T-helper 17 cell (primary cell): Measurements from ENCODE around the gene FBXW9. TPM values are rescaled to one million over a fixed set of nuclear protein-coding genes. Genes with fewer than 3 reads are reported as not detected.
"Not testable (repeated sequence)": the region's sequence is repeated elsewhere in the genome, so short reads cannot be mapped to it uniquely, and the experiment has no call there.

Experiments used
- ATAC-seq: fragments of 150-1000 bp; cut with Tn5 transposase; 2 replicates; pipeline ENCODE4 v1.10.0; 2021; ENCODE audit warnings: mild to moderate bottlenecking, moderate library complexity
- DNase-seq, 3 donors: peaks; one replicate each; pipeline versions ENCODE4 v3.0.0 to v3.0.0-alpha.2; 2020 to 2021
- H3K9me3 ChIP-seq: one replicate; pipeline ENCODE4 v1.7.0; 2013; ENCODE audit warnings: low read length, mild to moderate bottlenecking; ENCODE audit not compliant: control insufficient read depth, poor library complexity, severe bottlenecking
- H3K27ac Mint-ChIP-seq: one replicate; pipeline ENCODE4 v1.8.0; 2022; ENCODE audit warnings: mild to moderate bottlenecking, moderate library complexity, mixed read lengths
- H3K27me3 Mint-ChIP-seq: one replicate; pipeline ENCODE4 v1.8.0; 2022; ENCODE audit warnings: mixed read lengths
- H3K36me3 Mint-ChIP-seq: one replicate; pipeline ENCODE4 v1.8.0; 2022; ENCODE audit warnings: low read depth, mixed read lengths
- H3K4me1 Mint-ChIP-seq: one replicate; pipeline ENCODE4 v1.8.0; 2022; ENCODE audit warnings: mild to moderate bottlenecking, mixed read lengths
- H3K4me3 Mint-ChIP-seq: one replicate; pipeline ENCODE4 v1.8.0; 2022; ENCODE audit warnings: mild to moderate bottlenecking, moderate library complexity, mixed read lengths
- total RNA-seq, 4 donors: library from RNA in 2 of 4; stranded (reverse) in 2 of 4; gene quantifications; one replicate each; pipeline ENCODE4 v1.2.3 and lab custom pipeline; 2022 to 2026

Gene FBXW9
- total RNA-seq (1 to 10 TPM; 2.9 to 3.5 TPM), total RNA-seq (lab: John Stamatoyannopoulos, UW) (3.5 to 5.4 reads per million in 2 donors)

GRCh38 chr19:12696366-12697335 is at the start of gene FBXW9:
FBXW9 (minus strand) TSS chr19:12696631; CDS start chr19:12696581, 50 bp downstream.
- DNase-seq (peak; percentile 88 to 97 (median 89)), ATAC-seq (peak; percentile 93)
- Mint-ChIP-seq H3K36me3 (peaks cover 2% of the 10 kb centered on the region), H3K4me3 (peak within 1 kb of the TSS; percentile 89), H3K27me3 (no peaks in the 10 kb centered on the region), H3K4me1 (peaks cover 9% of the 10 kb centered on the region), H3K27ac (peak within 1 kb of the TSS; percentile 93)
- no peaks in the 10 kb centered on the region for H3K9me3 ChIP-seq

DNA sequence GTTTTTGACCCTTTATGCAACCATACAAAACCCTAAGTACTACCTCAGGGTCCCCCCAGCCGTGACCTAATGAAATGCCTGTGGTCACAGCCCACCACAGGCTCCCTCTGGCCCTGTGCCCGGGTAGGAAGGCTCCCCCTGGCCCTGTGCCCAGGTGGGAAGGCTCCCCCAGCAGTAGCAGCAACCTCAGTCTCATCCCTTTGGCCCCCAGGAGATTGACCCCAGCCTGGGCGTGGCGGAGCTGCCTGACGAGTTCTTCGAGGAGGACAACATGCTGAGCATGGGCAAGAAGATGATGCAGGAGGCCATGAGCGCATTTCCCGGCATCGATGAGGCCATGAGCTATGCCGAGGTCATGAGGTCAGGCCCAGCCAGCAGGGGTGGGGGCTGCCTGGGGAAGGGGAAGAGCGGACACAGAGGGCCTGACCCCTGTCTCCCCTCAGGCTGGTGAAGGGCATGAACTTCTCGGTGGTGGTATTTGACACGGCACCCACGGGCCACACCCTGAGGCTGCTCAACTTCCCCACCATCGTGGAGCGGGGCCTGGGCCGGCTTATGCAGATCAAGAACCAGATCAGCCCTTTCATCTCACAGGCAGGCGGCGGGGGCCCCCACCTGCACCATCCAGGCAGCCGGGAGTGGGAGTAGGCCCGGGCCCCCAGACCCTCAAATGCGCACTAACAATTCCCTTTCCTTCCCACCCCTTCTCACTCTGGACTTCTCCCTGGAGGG is 48.9 kb upstream of the FBXW9 start:
- H3K9me3 ChIP-seq = no peaks in the 10 kb centered on the region
- peaks cover 6% of the 10 kb centered on the region for H3K27me3 Mint-ChIP-seq
- no peak overlapping the region for H3K4me3 Mint-ChIP-seq
- peaks cover 6% of the 10 kb centered on the region for H3K4me1 Mint-ChIP-seq
- no peak for ATAC-seq
- DNase-seq = no peak
- no peak overlapping the region for H3K27ac Mint-ChIP-seq
- H3K36me3 Mint-ChIP-seq = peaks cover 13% of the 10 kb centered on the region

- peaks cover 3% of the 10 kb centered on the region for H3K36me3 Mint-ChIP-seq
- H3K4me1 Mint-ChIP-seq = peaks cover 24% of the 10 kb centered on the region
- peak overlapping the region; percentile 99 for H3K27ac Mint-ChIP-seq
- DNase-seq (no peak), ATAC-seq (no peak)
- H3K27me3 Mint-ChIP-seq = no peaks in the 10 kb centered on the region
- H3K4me3 Mint-ChIP-seq = peak overlapping the region; percentile 99
- H3K9me3 ChIP-seq = no peaks in the 10 kb centered on the region
Observed at GRCh38 chr19:12737835-12738351, 41.5 kb upstream of the FBXW9 start.

GRCh38 chr19:12736995-12737834 is 40.8 kb upstream of the FBXW9 start, which contains the start of gene GET3:
GET3 (plus strand) TSS chr19:12737497; CDS start chr19:12737506, 9 bp downstream.
- peak; percentile 63 to 66 (median 65) for DNase-seq
- Mint-ChIP-seq H3K27ac (peak within 1 kb of the TSS; percentile 99), H3K36me3 (no peaks in the 10 kb centered on the region), H3K4me1 (peaks cover 25% of the 10 kb centered on the region), H3K4me3 (peak within 1 kb of the TSS; percentile 99), H3K27me3 (no peaks in the 10 kb centered on the region)
- H3K9me3 ChIP-seq = no peaks in the 10 kb centered on the region
- ATAC-seq = peak; percentile 81

DNA sequence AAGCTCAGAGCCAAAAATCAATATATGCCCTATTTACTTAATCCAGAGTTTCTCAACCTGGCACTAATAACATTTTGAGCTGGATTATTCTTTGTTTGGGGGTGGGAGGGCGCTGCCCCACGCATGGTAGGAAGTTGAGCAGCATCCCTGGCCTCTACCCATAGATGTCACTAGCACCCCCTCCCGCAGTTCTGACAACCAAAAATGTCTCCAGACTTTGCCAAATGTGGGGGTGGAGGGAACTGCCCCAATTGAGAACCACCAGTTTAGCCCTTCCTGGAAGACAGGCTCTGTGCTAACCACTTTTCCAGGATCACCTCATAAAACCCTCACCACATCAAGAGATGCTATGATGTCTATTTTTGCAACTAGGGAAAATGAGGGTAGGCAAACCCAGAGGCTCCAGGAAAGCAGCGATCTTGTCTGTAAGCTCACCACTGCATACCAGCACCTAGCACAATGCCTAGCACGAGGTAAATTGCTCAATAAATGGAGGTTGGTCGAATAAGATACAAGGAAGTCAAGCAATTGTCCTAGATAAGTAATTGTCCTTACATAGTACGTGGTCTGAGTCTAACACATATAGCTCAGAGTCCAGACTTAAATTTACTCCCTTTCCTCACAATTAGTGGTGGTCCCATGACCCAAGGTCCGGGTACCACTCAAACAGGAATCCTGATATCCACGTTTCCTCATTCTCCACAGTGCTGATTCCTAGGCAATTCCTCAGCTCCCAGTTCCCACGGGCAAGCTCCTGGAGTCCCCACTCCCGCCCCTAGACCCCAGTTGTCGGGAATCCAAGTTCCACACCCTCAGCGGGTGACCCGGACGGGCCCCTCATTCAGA is 37.2 kb upstream of the FBXW9 start:
- H3K27me3 Mint-ChIP-seq = no peaks in the 10 kb centered on the region
- peaks cover 29% of the 10 kb centered on the region for H3K4me1 Mint-ChIP-seq
- H3K4me3 Mint-ChIP-seq = peak overlapping the region; percentile 93
- peak overlapping the region; percentile 90 for H3K27ac Mint-ChIP-seq
- ATAC-seq (no peak), DNase-seq (peak in 2 of 3 donors; percentile 15 to 29)
- H3K36me3 Mint-ChIP-seq = peaks cover 3% of the 10 kb centered on the region
- no peaks in the 10 kb centered on the region for H3K9me3 ChIP-seq

GRCh38 chr19:12731337-12731736 is 34.9 kb upstream of the FBXW9 start:
- DNase-seq = no peak
- peaks cover 3% of the 10 kb centered on the region for H3K36me3 Mint-ChIP-seq
- H3K9me3 ChIP-seq = no peaks in the 10 kb centered on the region
- H3K4me3 Mint-ChIP-seq = no peak overlapping the region
- no peak for ATAC-seq
- no peaks in the 10 kb centered on the region for H3K27me3 Mint-ChIP-seq
- H3K27ac Mint-ChIP-seq = no peak overlapping the region
- H3K4me1 Mint-ChIP-seq = peaks cover 19% of the 10 kb centered on the region

- H3K9me3 ChIP-seq = no peaks in the 10 kb centered on the region
- no peaks in the 10 kb centered on the region for H3K27me3 Mint-ChIP-seq
- H3K4me3 Mint-ChIP-seq = peak overlapping the region; percentile 31
- peak overlapping the region; percentile 69 for H3K27ac Mint-ChIP-seq
- peaks cover 3% of the 10 kb centered on the region for H3K36me3 Mint-ChIP-seq
- DNase-seq = no peak
- H3K4me1 Mint-ChIP-seq = peaks cover 19% of the 10 kb centered on the region
- ATAC-seq = no peak
Observed at GRCh38 chr19:12730064-12730463, 33.6 kb upstream of the FBXW9 start.

- Mint-ChIP-seq H3K4me3 (no peak overlapping the region), H3K36me3 (peaks cover 3% of the 10 kb centered on the region), H3K4me1 (peaks cover 23% of the 10 kb centered on the region), H3K27ac (peak overlapping the region; percentile 39), H3K27me3 (no peaks in the 10 kb centered on the region)
- ATAC-seq (no peak), DNase-seq (no peak)
- H3K9me3 ChIP-seq = no peaks in the 10 kb centered on the region
Observed at GRCh38 chr19:12727745-12728433, 31.5 kb upstream of the FBXW9 start.

DNA sequence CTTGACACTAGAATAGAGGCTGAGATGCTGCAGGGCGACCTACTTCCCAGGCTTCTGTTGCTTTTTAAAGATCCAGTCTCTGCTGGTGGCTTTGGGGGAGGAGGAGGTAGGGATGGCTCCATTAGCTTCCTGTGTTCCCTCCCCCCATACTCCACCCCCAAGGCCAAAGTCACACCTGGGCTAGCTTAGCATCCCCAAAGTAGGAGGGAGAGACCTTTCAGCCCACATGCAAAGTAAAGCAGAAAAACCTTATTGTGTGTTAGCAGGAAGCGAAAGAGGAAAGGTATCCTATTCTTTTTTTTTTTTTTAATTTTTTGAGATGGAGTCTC is 30.5 kb upstream of the FBXW9 start:
- H3K9me3 ChIP-seq = no peaks in the 10 kb centered on the region
- DNase-seq (no peak), ATAC-seq (no peak)
- H3K4me1 Mint-ChIP-seq = peaks cover 23% of the 10 kb centered on the region
- H3K4me3 Mint-ChIP-seq = peak overlapping the region; percentile 47
- peaks cover 3% of the 10 kb centered on the region for H3K36me3 Mint-ChIP-seq
- no peaks in the 10 kb centered on the region for H3K27me3 Mint-ChIP-seq
- H3K27ac Mint-ChIP-seq = no peak overlapping the region

DNA sequence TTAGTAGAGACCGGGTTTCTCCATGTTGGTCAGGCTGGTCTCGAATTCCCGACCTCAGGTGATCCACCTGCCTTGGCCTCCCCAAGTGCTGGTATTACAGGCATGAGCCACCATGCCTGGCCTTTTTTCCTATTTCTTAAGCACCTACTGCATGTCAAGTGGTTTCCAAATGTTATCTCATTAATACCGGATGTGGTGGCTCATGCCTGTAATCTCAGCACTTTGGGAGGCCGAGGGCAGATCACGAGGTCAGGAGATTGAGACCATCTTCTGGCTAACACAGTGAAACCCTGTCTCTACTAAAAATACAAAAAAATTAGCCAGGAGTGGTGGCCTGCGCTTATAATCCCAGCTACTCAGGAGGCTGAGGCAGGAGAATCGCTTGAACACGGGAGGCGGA is 29.2 kb upstream of the FBXW9 start:
- DNase-seq, ATAC-seq, H3K36me3 Mint-ChIP-seq, H3K9me3 ChIP-seq, H3K27ac Mint-ChIP-seq, H3K4me3 Mint-ChIP-seq, H3K27me3 Mint-ChIP-seq: not testable (repeated sequence)
- peaks cover 33% of the 10 kb centered on the region for H3K4me1 Mint-ChIP-seq

DNA sequence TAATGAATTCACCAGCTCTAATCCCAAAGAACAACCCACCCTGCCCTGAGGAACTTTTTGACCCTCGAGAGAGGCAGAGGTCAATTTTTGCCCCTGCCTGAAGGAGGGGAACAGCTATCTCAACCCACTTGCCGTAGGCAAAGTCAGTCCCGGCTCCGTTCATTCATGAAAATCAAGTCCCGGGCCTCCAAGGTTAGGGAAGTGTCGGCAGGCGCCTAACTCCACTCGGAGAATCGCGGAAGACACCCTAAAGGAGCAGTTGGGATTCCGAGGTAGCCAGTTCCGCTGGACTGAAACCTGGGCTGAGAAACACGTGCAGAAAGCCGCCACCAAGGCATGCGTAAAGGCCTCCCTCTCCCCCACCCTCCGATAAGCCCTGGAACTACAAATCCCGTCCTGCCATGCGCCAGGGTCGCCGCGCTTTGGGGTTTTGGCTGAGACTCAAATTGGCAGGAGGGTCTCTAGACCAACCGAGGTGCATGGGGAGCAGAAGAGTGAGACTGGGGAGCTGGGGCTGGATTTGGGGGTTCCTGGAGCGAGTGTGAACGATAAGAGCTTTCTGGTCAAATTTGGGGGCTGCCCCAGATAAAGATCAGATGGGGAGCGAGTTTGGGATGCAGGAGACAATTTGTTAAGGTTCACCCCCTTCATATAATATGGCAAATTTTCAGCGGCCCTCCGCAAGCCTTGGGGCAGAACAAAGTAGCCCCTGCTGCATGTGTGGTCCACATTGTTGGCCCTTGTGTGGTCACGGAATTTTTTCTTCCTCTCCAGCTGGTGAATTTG is 27.4 kb upstream of the FBXW9 start, which contains the start of gene TNPO2:
TSS of gene TNPO2 (minus strand) at position 292 of the 786 bp plus-strand sequence. CDS start 2,955 bp downstream, outside the sequence.
- no peaks in the 10 kb centered on the region for H3K36me3 Mint-ChIP-seq
- ATAC-seq = peak; percentile 42
- peaks cover 31% of the 10 kb centered on the region for H3K4me1 Mint-ChIP-seq

More for the DNA sequence above, 27.4 kb upstream of the FBXW9 start, which contains the start of gene TNPO2:
- H3K9me3 ChIP-seq = no peaks in the 10 kb centered on the region
- peak; percentile 30 to 38 (median 32) for DNase-seq
- Mint-ChIP-seq H3K27me3 (no peaks in the 10 kb centered on the region), H3K4me3 (peak within 1 kb of the TSS; percentile 96), H3K27ac (peak within 1 kb of the TSS; percentile 95)
